ENCODE measurements around the gene FREM3. TPM values are rescaled to one million over a fixed set of nuclear protein-coding genes. Genes with fewer than 3 reads are reported as not detected.

FREM3 gene
- total RNA-seq, 1 experiment from 2014 or later: not detected

DNA sequence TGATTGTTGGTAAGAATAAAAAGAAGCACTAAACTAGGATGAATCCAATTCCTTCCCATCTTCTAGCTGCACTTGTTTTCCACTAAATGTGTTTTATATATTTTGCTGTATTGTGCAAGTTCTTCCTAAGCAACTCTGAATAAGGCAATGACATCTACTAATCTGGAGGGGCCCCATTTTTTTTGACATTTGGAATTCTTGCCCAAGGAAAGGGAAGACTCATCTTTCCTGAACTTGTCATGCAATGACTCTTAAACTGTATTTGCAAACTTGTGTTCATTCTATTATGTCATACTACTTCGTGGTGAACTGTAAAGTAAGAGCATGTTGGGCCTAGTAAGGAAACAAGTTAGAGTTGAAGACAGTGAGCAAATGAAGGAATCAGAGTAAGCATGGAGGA is 45.9 kb downstream of the FREM3 start:
- intact Hi-C loops (cut with micrococcal nuclease): no loop called here
- no peak overlapping the region for H2AFZ ChIP-seq (ENCODE audit: low read length)

DNA sequence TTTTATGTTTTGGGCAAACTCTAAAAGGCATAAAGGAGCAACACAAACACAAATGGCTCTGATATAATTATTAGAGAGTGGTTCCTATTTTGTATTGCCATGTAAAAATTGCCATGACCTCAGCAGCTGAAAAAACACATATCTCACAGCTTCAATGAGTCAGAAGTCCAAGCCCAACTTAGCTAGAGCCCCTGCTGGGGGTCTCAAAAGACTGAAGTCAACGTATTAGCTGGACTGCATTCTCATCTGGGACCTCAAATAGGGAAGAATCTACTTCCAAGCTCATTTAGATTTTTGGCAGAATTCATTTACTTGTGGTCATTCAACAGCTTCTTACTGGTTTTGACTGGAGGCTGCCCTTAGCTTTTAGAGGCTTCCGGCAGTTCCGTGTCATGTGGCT is 47.4 kb downstream of the FREM3 start:
- Histone ChIP-seq H3K36me3 (ENCODE audit: low read depth, low read length) (no peaks in the 10 kb centered on the region), H3K27me3 (ENCODE audit: low read length) (no peaks in the 10 kb centered on the region), H3F3A (ENCODE audit: low read length, unreplicated experiment) (no peaks in the 10 kb centered on the region), H3K4me1 (ENCODE audit: insufficient read depth, low read length) (no peaks in the 10 kb centered on the region), H2AFZ (ENCODE audit: low read length) (no peak overlapping the region), H3K9me2 (replicated peaks; ENCODE audit: low read length) (no peaks in the 10 kb centered on the region), H3K9me3 (ENCODE audit: low read length) (no peaks in the 10 kb centered on the region), H3K4me3 (ENCODE audit: low read length) (no peak overlapping the region), H4K20me1 (ENCODE audit: low read length) (no peaks in the 10 kb centered on the region), H3K79me2 (ENCODE audit: low read length) (no peaks in the 10 kb centered on the region), H3K4me2 (ENCODE audit: low read length) (no peak overlapping the region), H3K9ac (ENCODE audit: low read length) (no peak overlapping the region), H3K27ac (ENCODE audit: low read length) (no peak overlapping the region)
- CTCF ChIA-PET: no interaction called here
- intact Hi-C loops (cut with micrococcal nuclease): no loop called here
- TF ChIP-seq, protein P1, sequence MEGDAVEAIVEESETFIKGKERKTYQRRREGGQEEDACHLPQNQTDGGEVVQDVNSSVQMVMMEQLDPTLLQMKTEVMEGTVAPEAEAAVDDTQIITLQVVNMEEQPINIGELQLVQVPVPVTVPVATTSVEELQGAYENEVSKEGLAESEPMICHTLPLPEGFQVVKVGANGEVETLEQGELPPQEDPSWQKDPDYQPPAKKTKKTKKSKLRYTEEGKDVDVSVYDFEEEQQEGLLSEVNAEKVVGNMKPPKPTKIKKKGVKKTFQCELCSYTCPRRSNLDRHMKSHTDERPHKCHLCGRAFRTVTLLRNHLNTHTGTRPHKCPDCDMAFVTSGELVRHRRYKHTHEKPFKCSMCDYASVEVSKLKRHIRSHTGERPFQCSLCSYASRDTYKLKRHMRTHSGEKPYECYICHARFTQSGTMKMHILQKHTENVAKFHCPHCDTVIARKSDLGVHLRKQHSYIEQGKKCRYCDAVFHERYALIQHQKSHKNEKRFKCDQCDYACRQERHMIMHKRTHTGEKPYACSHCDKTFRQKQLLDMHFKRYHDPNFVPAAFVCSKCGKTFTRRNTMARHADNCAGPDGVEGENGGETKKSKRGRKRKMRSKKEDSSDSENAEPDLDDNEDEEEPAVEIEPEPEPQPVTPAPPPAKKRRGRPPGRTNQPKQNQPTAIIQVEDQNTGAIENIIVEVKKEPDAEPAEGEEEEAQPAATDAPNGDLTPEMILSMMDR (conservative IDR thresholded peaks at IDR 0.05; ENCODE audit: low read depth, low read length): no peak
- TF ChIP-seq EZH2phosphoT487 (IDR thresholded peaks at IDR 0.05; ENCODE audit: borderline replicate concordance, low read length) (no peak), EZH2 (IDR thresholded peaks at IDR 0.05; ENCODE audit: low read length, unreplicated experiment) (no peak)
- ATAC-seq: no peak
- DNase-seq: no peak
- no TSS peak for BruUV-seq (replicated peaks)
- POLR2A ChIA-PET (ENCODE audit: unreplicated experiment): no interaction called here

More for the DNA sequence above, 45.9 kb downstream of the FREM3 start:
- H3K4me1 ChIP-seq (ENCODE audit: insufficient read depth, low read length): no peaks in the 10 kb centered on the region
- no peak overlapping the region for H3K27ac ChIP-seq (ENCODE audit: low read length)
- TF ChIP-seq EZH2phosphoT487 (IDR thresholded peaks at IDR 0.05; ENCODE audit: borderline replicate concordance, low read length): no peak
- TF ChIP-seq, protein P1 (conservative IDR thresholded peaks at IDR 0.05; ENCODE audit: low read depth, low read length): no peak
- TF ChIP-seq EZH2 (IDR thresholded peaks at IDR 0.05; ENCODE audit: low read length, unreplicated experiment): no peak
- no peaks in the 10 kb centered on the region for H3K79me2 ChIP-seq (ENCODE audit: low read length)
- no peak for ATAC-seq
- no peaks in the 10 kb centered on the region for H3F3A ChIP-seq (ENCODE audit: low read length, unreplicated experiment)
- no TSS peak for BruUV-seq (replicated peaks)
- no peaks in the 10 kb centered on the region for H3K36me3 ChIP-seq (ENCODE audit: low read depth, low read length)
- H3K9ac ChIP-seq (ENCODE audit: low read length): no peak overlapping the region
- no peaks in the 10 kb centered on the region for H3K9me3 ChIP-seq (ENCODE audit: low read length)
- ChIA-PET POLR2A (ENCODE audit: unreplicated experiment) (no interaction called here), CTCF (no interaction called here)
- no peak overlapping the region for H3K4me3 ChIP-seq (ENCODE audit: low read length)
- no peak overlapping the region for H3K4me2 ChIP-seq (ENCODE audit: low read length)
- H3K27me3 ChIP-seq (ENCODE audit: low read length): no peaks in the 10 kb centered on the region
- H4K20me1 ChIP-seq (ENCODE audit: low read length): no peaks in the 10 kb centered on the region
- H3K9me2 ChIP-seq (replicated peaks; ENCODE audit: low read length): no peaks in the 10 kb centered on the region
- no peak for DNase-seq

GRCh38 chr4:143643399-143643798 is 57.1 kb downstream of the FREM3 start:
- POLR2A ChIA-PET (ENCODE audit: unreplicated experiment): no interaction called here
- no peaks in the 10 kb centered on the region for H3K9me2 ChIP-seq (replicated peaks; ENCODE audit: low read length)
- CTCF ChIA-PET: no interaction called here
- no peaks in the 10 kb centered on the region for H3K4me1 ChIP-seq (ENCODE audit: insufficient read depth, low read length)
- ATAC-seq: no peak
- no peak overlapping the region for H2AFZ ChIP-seq (ENCODE audit: low read length)
- intact Hi-C loops (cut with micrococcal nuclease): no loop called here
- no peaks in the 10 kb centered on the region for H3K27me3 ChIP-seq (ENCODE audit: low read length)
- no peak overlapping the region for H3K27ac ChIP-seq (ENCODE audit: low read length)
- no TSS peak for BruUV-seq (replicated peaks)
- no peaks in the 10 kb centered on the region for H3K79me2 ChIP-seq (ENCODE audit: low read length)
- no peaks in the 10 kb centered on the region for H4K20me1 ChIP-seq (ENCODE audit: low read length)
- no peak overlapping the region for H3K9ac ChIP-seq (ENCODE audit: low read length)
- no peak overlapping the region for H3K4me2 ChIP-seq (ENCODE audit: low read length)
- H3K9me3 ChIP-seq (ENCODE audit: low read length): no peaks in the 10 kb centered on the region
- DNase-seq: no peak
- no peak for TF ChIP-seq EZH2phosphoT487 (IDR thresholded peaks at IDR 0.05; ENCODE audit: borderline replicate concordance, low read length)
- TF ChIP-seq, protein P1 (conservative IDR thresholded peaks at IDR 0.05; ENCODE audit: low read depth, low read length): no peak
- no peak overlapping the region for H3K4me3 ChIP-seq (ENCODE audit: low read length)
- no peaks in the 10 kb centered on the region for H3K36me3 ChIP-seq (ENCODE audit: low read depth, low read length)
- no peaks in the 10 kb centered on the region for H3F3A ChIP-seq (ENCODE audit: low read length, unreplicated experiment)
